GM12878 (cell line): Measurements from ENCODE around the gene FAM187B. TPM values are rescaled to one million over a fixed set of nuclear protein-coding genes. Genes with fewer than 3 reads are reported as not detected.

ENCODE experiments used
- ATAC-seq: fragments of 200-7000 bp; cut with Tn5 transposase; 3 replicates; pipeline ENCODE4 v1.9.1; 2020; ENCODE audit warnings: mild to moderate bottlenecking, moderate library complexity
- BruUV-seq: library from RNA; stranded (reverse); fragments of 400-500 nt; replicated peaks from 2 replicates; lab custom pipeline; 2021; lab: Mats Ljungman, UMichigan
- CTCF ChIA-PET: fragments of 300-600 bp; sonication (Branson Sonifier 250); formaldehyde crosslinking; extraction: SDS; loops from one replicate; lab custom pipeline; 2021; ENCODE audit warnings: inconsistent platforms; lab: Yijun Ruan, JAX
- POLR2A ChIA-PET: fragments of 350-600 bp; formaldehyde crosslinking; extraction: SDS; loops from one replicate; lab custom pipeline; 2021; ENCODE audit warnings: inconsistent platforms; lab: Charles Lee
- RAD21 ChIA-PET: fragments of 300-600 bp; sonication (Branson Sonifier 250); formaldehyde crosslinking; loops from one replicate; lab custom pipeline; 2023; ENCODE audit warnings: antibody characterized with exemption; ENCODE audit not compliant: unreplicated experiment; lab: Charles Lee
- SMC1A ChIA-PET: fragments of 300-600 bp; sonication (Branson Sonifier 250); formaldehyde crosslinking; loops from one replicate; lab custom pipeline; 2023; ENCODE audit not compliant: unreplicated experiment, uncharacterized antibody; lab: Charles Lee
- DNase-seq: peaks from one replicate; pipeline ENCODE4 v3.0.0-alpha.2; 2011; ENCODE audit warnings: low read depth, low spot score
- FAIRE-seq: peaks from 3 replicates; lab custom pipeline; 2011; peaks lifted over from hg19 to GRCh38; lab: Jason Lieb, UNC
- H2AFZ ChIP-seq: 2 replicates; pipeline ENCODE4 v1.6.0; 2011; ENCODE audit warnings: low read depth, low read length, control low read depth; ENCODE audit not compliant: control insufficient read depth
- H3K27ac ChIP-seq: 2 replicates; pipeline ENCODE4 v1.5.1; 2011; ENCODE audit warnings: control low read depth; ENCODE audit not compliant: control insufficient read depth, insufficient read depth
- H3K27me3 ChIP-seq, 2 experiments: replicated peaks in 1 of 2; 2 replicates each; pipeline versions ENCODE4 v1.6.0 to v1.6.1; 2011; ENCODE audit warnings: low read length in 1 of 2; ENCODE audit not compliant: control insufficient read depth in 2 of 2, insufficient read depth in 2 of 2
- H3K36me3 ChIP-seq, 2 experiments: 2 replicates each; pipeline ENCODE4 v1.5.1; 2011; ENCODE audit warnings: low read length in 1 of 2; ENCODE audit not compliant: control insufficient read depth in 2 of 2, insufficient read depth in 2 of 2
- H3K4me1 ChIP-seq: 2 replicates; pipeline ENCODE4 v1.6.1; 2011; ENCODE audit warnings: mild to moderate bottlenecking, low read length, moderate library complexity, mixed read lengths; ENCODE audit not compliant: control insufficient read depth, insufficient read depth
- H3K4me2 ChIP-seq: 2 replicates; pipeline ENCODE4 v1.6.0; 2011; ENCODE audit warnings: control low read depth; ENCODE audit not compliant: control insufficient read depth, insufficient read depth
- H3K4me3 ChIP-seq: fragments of 200-600 bp; sonication (generic); 2 replicates; pipeline ENCODE4 v1.5.1; 2016
- H3K79me2 ChIP-seq: 2 replicates; pipeline ENCODE4 v1.6.0; 2011; ENCODE audit warnings: low read length; ENCODE audit not compliant: control insufficient read depth, insufficient read depth
- H3K9ac ChIP-seq: 2 replicates; pipeline ENCODE4 v1.8.0; 2011; ENCODE audit warnings: low read length, control low read depth, mixed read lengths; ENCODE audit not compliant: control insufficient read depth, insufficient read depth
- H3K9me3 ChIP-seq: replicated peaks from 3 replicates; pipeline ENCODE4 v1.5.1; 2011; ENCODE audit warnings: mild to moderate bottlenecking, low read length; ENCODE audit not compliant: control insufficient read depth, insufficient read depth
- H4K20me1 ChIP-seq: 2 replicates; pipeline ENCODE4 v1.6.0; 2011; ENCODE audit not compliant: control insufficient read depth, insufficient read depth
- CEBPZ ChIP-seq: fragments of 150-350 bp; IDR thresholded peaks from 2 replicates; pipeline ENCODE4 v1.6.1; 2016; ENCODE audit warnings: low read depth, low read length
- EGR1 ChIP-seq, 2 experiments: IDR thresholded peaks; 1 replicate in 1 of 2; 2 replicates in 1 of 2; pipeline ENCODE4 v1.6.1; 2011 to 2012; ENCODE audit warnings: low read depth in 2 of 2, low read length in 2 of 2, borderline replicate concordance in 1 of 2, mild to moderate bottlenecking in 1 of 2, moderate library complexity in 1 of 2
- HSF1 ChIP-seq: fragments of 150-350 bp; IDR thresholded peaks from 2 replicates; pipeline ENCODE4 v1.6.1; 2014; ENCODE audit warnings: mild to moderate bottlenecking, low read depth, low read length
- MLLT1 ChIP-seq: fragments of 450-650 bp; IDR thresholded peaks from 2 replicates; pipeline ENCODE4 v1.6.1; 2016; ENCODE audit warnings: mild to moderate bottlenecking
- MTA3 ChIP-seq: IDR thresholded peaks from 2 replicates; pipeline ENCODE4 v1.6.1; 2012; ENCODE audit warnings: low read length, inconsistent platforms, borderline replicate concordance
- NBN ChIP-seq: fragments of 450-650 bp; IDR thresholded peaks from 2 replicates; pipeline ENCODE4 v1.6.1; 2016
- PAX8 ChIP-seq: fragments of 450-650 bp; IDR thresholded peaks from 2 replicates; pipeline ENCODE4 v1.6.1; 2017; ENCODE audit warnings: mild to moderate bottlenecking, moderate library complexity
- POLR2AphosphoS2 ChIP-seq: IDR thresholded peaks from 2 replicates; pipeline ENCODE4 v1.6.1; 2011; ENCODE audit warnings: low read depth, mild to moderate bottlenecking, low read length, improper control_type of control experiment, moderate library complexity
- RAD51 ChIP-seq: fragments of 450-650 bp; IDR thresholded peaks from 2 replicates; pipeline ENCODE4 v1.6.1; 2016; ENCODE audit warnings: moderate library complexity, mild to moderate bottlenecking, inconsistent platforms
- RB1 ChIP-seq: fragments of 450-650 bp; formaldehyde crosslinking; IDR thresholded peaks from 2 replicates; pipeline ENCODE4 v1.6.1; 2017; ENCODE audit warnings: mild to moderate bottlenecking, borderline replicate concordance
- SP1 ChIP-seq: IDR thresholded peaks from one replicate; pipeline ENCODE4 v1.6.1; 2011; ENCODE audit warnings: low read depth, low read length
- YY1 ChIP-seq: IDR thresholded peaks from 2 replicates; pipeline ENCODE4 v1.6.1; 2011; ENCODE audit warnings: low read depth, mild to moderate bottlenecking, low read length
- ZNF274 ChIP-seq: IDR thresholded peaks from one replicate; pipeline ENCODE4 v1.8.0; 2011; ENCODE audit not compliant: insufficient read length, insufficient read depth
- WGBS: methylation state at CpG from one replicate; pipeline ENCODE4 v1.1.6; 2016; ENCODE audit warnings: low lambda C conversion rate; ENCODE audit not compliant: insufficient replicate concordance, insufficient coverage; ENCODE audit errors: missing lambda C conversion rate; 5-methylcytosine and 5-hydroxymethylcytosine counted together
- in situ Hi-C: fragments of 300-500 bp; cut with MboI; formaldehyde crosslinking; loops from 9 replicates; pipeline ENCODE4 v1.14.3; 2018; ENCODE audit warnings: mixed read lengths
- intact Hi-C: fragments of 100-400 bp; cut with micrococcal nuclease; formaldehyde crosslinking; loops from one replicate; pipeline ENCODE4 v1.14.2; 2022; ENCODE audit not compliant: unreplicated experiment
- polyA plus RNA-seq, 11 experiments: library from polyadenylated mRNA; depleted of rRNA in 4 of 11; unstranded in 6 of 11; stranded (reverse) in 5 of 11; fragments of >200 nt; fragmentation: Nextera tagmentation in 4 of 11; fragmentation: Illumina TruSeq in 1 of 11; extraction: Ambion mirVana in 4 of 11; extraction: Trizol in 1 of 11; gene quantifications; 1 replicate in 1 of 11; 2 replicates in 10 of 11; pipeline versions ENCODE4 v1.2.1 to v1.2.3, GENCODE V29; 2011 to 2016; ENCODE audit warnings: inconsistent platforms in 2 of 11, missing spikeins in 2 of 11, low read depth in 1 of 11
- total RNA-seq, 4 experiments: library from RNA; depleted of rRNA in 3 of 4; stranded (reverse); fragments of >200 nt in 3 of 4; fragmentation: Illumina TruSeq in 1 of 4; extraction: Trizol in 1 of 4; gene quantifications; 2 replicates each; pipeline versions ENCODE4 v1.2.1 to v1.2.3, GENCODE V29; 2013 to 2021

The FAM187B gene
- total and polyA plus RNA-seq, 10 of the 15 experiments (the other 5 are each of a cell fraction or from before 2014, with no cell fraction given): 0.05 TPM; not detected in 9

- TF ChIP-seq MLLT1 (peak; percentile 84), NBN (0 out of 2 replicates have a peak, but pooled peaks have one; percentile 22), YY1 (peak; percentile 45; the same call in 1 of the 2 replicates), MTA3 (no peak), PAX8 (no peak)
These were observed 43.7 kb upstream of the FAM187B start (continued) for GRCh38 chr19:35272122-35272719.

GRCh38 chr19:35271546-35271945 is 43.0 kb upstream of the FAM187B start:
- H3K36me3 ChIP-seq: peaks cover 10 to 18% of the 10 kb centered on the region in 2 experiments
- intact Hi-C loops: no loop called here
- BruUV-seq: no TSS peak
- H3K27ac ChIP-seq: no peak overlapping the region
- no peak for ATAC-seq
- FAIRE-seq: no peak
- ChIA-PET SMC1A (interaction anchor here (1.0 to 1.5 kb wide), 2 partner anchors 76 to 198 kb away, joined by 4 to 7 read pairs; partner anchors contain the start of gene FFAR1), CTCF (interaction anchor here (0.7 kb wide), 2 partner anchors 129 to 223 kb away, joined by 3 read pairs; no protein-coding TSS in a partner anchor), POLR2A (no interaction called here)
- no peak overlapping the region for H2AFZ ChIP-seq
- in situ Hi-C loops: loop anchor here (5.0 kb wide), 1 partner anchor 196 kb away; no protein-coding TSS in a partner anchor
- peaks cover 17% of the 10 kb centered on the region for H3K4me1 ChIP-seq
- H3K4me3 ChIP-seq: no peak overlapping the region
- H3K9ac ChIP-seq: no peak overlapping the region
- no peak for TF ChIP-seq HSF1
- TF ChIP-seq SP1: no peak
- no peak for TF ChIP-seq RAD51
- no peak for TF ChIP-seq ZNF274
- TF ChIP-seq POLR2AphosphoS2: no peak
- TF ChIP-seq EGR1 (IDR thresholded peaks at IDR 0.05; ENCODE audit: borderline replicate concordance in 1 of 2, low read depth in 2 of 2, low read length in 2 of 2): no peak
- TF ChIP-seq CEBPZ: no peak
- no peak for TF ChIP-seq RB1
- TF ChIP-seq, all 136 proteins: peak for 0
- WGBS: 95% methylated on average over 7 of the region's 7 CpGs
- no peaks in the 10 kb centered on the region for H4K20me1 ChIP-seq
- DNase-seq: no peak
- H3K27me3 ChIP-seq: no peaks in the 10 kb centered on the region
- H3K9me3 ChIP-seq: no peaks in the 10 kb centered on the region
- peaks cover 29% of the 10 kb centered on the region for H3K79me2 ChIP-seq
- RAD21 ChIA-PET: interaction anchor here (1.2 kb wide), 2 partner anchors 62 to 202 kb away, joined by 3 to 5 read pairs; no protein-coding TSS in a partner anchor
- H3K4me2 ChIP-seq: peak overlapping the region; percentile 30
